Measurements from ENCODE around the gene ZNF776. TPM values are rescaled to one million over a fixed set of nuclear protein-coding genes. Genes with fewer than 3 reads are reported as not detected.
A peak's percentile ranks its signal among the peaks of the same experiment; 100 is the strongest.

Gene ZNF776
- total RNA-seq, 6 experiments from 2014 or later = 5.4 to 9.3 (median 7.0) TPM

DNA sequence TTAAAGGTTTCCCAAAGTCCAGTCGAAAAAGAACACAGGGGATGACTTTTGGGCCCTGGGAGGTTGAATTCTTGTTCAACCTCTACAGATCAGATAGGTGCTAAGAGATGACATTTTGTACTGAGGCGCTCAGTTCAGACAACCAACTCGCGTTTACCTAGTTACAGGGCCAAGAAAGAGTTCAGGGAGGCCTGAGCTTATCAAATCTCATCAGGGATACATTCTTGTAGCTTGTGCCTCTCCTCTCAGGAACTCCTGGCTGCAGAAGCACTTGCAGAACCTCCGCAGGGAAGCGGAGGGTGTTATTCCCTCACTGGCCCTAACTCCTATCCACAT lies 825 bp downstream of the ZNF776 start:
- TF ChIP-seq, protein P1, sequence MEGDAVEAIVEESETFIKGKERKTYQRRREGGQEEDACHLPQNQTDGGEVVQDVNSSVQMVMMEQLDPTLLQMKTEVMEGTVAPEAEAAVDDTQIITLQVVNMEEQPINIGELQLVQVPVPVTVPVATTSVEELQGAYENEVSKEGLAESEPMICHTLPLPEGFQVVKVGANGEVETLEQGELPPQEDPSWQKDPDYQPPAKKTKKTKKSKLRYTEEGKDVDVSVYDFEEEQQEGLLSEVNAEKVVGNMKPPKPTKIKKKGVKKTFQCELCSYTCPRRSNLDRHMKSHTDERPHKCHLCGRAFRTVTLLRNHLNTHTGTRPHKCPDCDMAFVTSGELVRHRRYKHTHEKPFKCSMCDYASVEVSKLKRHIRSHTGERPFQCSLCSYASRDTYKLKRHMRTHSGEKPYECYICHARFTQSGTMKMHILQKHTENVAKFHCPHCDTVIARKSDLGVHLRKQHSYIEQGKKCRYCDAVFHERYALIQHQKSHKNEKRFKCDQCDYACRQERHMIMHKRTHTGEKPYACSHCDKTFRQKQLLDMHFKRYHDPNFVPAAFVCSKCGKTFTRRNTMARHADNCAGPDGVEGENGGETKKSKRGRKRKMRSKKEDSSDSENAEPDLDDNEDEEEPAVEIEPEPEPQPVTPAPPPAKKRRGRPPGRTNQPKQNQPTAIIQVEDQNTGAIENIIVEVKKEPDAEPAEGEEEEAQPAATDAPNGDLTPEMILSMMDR (IDR thresholded peaks at IDR 0.05) = no peak
- H3K27me3 Mint-ChIP-seq (ENCODE audit: insufficient read depth) = no peaks in the 10 kb centered on the region; the same call in 1 of the 2 replicates
- H3K4me3 Mint-ChIP-seq = peak overlapping the region; percentile 97
- no peak overlapping the region for H3K27ac Mint-ChIP-seq
- H3K4me1 Mint-ChIP-seq (ENCODE audit: low read depth) = peaks cover 13% of the 10 kb centered on the region; the same call in 1 of the 2 replicates
- H3K36me3 Mint-ChIP-seq (ENCODE audit: low read depth) = peaks cover 58% of the 10 kb centered on the region
- DNase-seq = no peak
- peaks cover 31% of the 10 kb centered on the region for H3K9me3 Mint-ChIP-seq

DNA sequence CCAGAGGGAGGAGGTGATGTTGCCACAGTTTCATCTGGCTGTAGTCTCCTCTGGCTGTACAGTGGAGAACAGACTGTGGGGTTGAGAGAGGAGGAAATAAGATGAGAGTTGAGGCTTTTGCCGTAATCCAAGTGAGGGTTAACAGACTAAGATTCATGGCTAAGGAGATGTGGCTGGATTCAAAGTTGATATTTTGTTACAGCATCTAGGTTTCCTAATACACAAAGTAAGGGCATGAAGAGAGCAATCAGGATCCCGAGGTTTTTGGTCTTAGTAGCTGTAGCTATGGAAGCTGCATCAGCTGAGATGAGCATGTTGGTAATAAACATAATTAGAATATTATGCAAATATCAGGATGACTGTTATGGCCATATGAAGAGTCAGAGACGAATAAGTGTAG lies 1.4 kb downstream of the ZNF776 start:
- Mint-ChIP-seq H3K9me3 (peaks cover 37% of the 10 kb centered on the region), H3K27me3 (ENCODE audit: insufficient read depth) (no peaks in the 10 kb centered on the region; the same call in 1 of the 2 replicates), H3K27ac (peak overlapping the region; percentile 41; the same call in 1 of the 2 replicates), H3K4me3 (peak overlapping the region; percentile 97), H3K4me1 (ENCODE audit: low read depth) (peaks cover 13% of the 10 kb centered on the region; the same call in 1 of the 2 replicates), H3K36me3 (ENCODE audit: low read depth) (peaks cover 64% of the 10 kb centered on the region)
- DNase-seq = no peak
- TF ChIP-seq, protein P1 (IDR thresholded peaks at IDR 0.05) = no peak

DNA sequence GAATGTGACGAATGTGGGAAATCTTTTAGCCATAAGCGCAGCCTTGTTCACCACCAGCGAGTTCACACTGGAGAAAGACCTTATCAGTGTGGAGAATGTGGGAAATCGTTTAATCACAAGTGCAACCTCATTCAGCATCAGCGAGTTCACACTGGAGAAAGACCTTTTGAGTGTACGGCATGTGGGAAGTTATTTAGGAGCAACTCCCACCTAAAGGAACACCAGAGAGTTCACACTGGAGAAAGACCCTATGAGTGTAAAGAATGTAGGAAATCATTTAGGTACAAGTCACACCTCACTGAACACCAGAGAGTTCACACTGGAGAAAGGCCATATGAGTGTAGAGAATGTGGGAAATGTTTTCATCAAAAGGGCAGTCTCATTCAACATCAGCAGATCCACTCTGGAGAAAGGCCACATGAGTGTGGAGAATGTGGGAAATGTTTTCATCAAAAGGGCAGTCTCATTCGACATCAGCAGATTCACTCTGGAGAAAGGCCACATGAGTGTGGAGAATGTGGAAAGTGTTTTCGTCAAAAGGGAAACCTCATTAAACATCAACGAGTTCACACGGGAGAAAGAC lies 7.6 kb downstream of the ZNF776 start:
- DNase-seq = no peak
- TF ChIP-seq, protein P1 (IDR thresholded peaks at IDR 0.05) = no peak
- Mint-ChIP-seq H3K4me3 (no peak overlapping the region), H3K4me1 (ENCODE audit: low read depth) (no peaks in the 10 kb centered on the region), H3K36me3 (ENCODE audit: low read depth) (peaks cover 98% of the 10 kb centered on the region), H3K9me3 (peaks cover 48% of the 10 kb centered on the region), H3K27me3 (ENCODE audit: insufficient read depth) (peaks cover 3% of the 10 kb centered on the region; the same call in 1 of the 2 replicates), H3K27ac (no peak overlapping the region)

DNA sequence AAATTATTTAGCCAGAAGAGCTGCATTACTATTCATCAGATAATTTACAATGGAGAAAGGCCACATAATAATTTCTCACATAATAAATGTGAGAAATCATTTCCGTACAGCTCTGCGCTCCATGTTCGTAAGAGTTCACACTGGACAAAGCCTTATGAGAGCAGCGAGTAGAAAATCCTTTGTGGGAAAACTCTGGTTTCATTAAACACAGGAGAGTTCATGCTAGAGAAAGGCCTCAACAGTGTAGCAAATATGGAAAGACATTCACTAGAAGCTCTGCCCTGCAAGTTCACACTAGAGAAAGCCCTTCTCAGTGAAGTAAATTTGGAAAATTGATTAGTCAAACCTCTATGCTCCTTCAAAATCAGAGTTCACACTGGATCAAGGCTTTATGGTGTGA lies 8.4 kb downstream of the ZNF776 start:
- TF ChIP-seq, protein P1 (IDR thresholded peaks at IDR 0.05) = no peak
- Mint-ChIP-seq H3K27ac (no peak overlapping the region), H3K27me3 (ENCODE audit: insufficient read depth) (peaks cover 3% of the 10 kb centered on the region; the same call in 1 of the 2 replicates), H3K9me3 (peaks cover 48% of the 10 kb centered on the region), H3K4me1 (ENCODE audit: low read depth) (no peaks in the 10 kb centered on the region), H3K4me3 (no peak overlapping the region), H3K36me3 (ENCODE audit: low read depth) (peaks cover 98% of the 10 kb centered on the region)
- DNase-seq = no peak

DNA sequence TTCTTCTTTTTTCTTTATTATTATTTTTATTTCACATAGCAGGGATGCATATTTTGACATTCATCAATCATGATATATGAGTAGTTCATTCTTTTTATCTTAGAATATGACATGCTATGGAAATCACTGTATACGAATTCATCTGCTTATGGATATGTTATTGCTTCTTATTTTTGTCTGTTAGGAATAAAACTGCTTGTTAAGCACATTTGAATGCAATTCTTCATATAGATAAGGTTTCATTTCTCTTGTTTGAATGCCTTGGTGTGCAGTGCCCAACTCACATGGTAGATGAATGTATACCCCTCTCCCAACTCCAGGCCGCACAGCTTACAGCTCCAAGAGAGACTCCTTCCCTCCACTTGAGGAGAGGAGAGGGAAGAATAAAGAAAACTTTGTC lies 11.3 kb downstream of the ZNF776 start:
- no peaks in the 10 kb centered on the region for H3K4me1 Mint-ChIP-seq (ENCODE audit: low read depth)
- TF ChIP-seq, protein P1 (IDR thresholded peaks at IDR 0.05) = no peak
- no peak overlapping the region for H3K4me3 Mint-ChIP-seq
- H3K27me3 Mint-ChIP-seq (ENCODE audit: insufficient read depth) = peaks cover 3% of the 10 kb centered on the region; the same call in 1 of the 2 replicates
- no peak for DNase-seq
- peaks cover 88% of the 10 kb centered on the region for H3K36me3 Mint-ChIP-seq (ENCODE audit: low read depth)
- peaks cover 32% of the 10 kb centered on the region for H3K9me3 Mint-ChIP-seq
- no peak overlapping the region for H3K27ac Mint-ChIP-seq
